NCI-H526 treated with DMSO at 0.1 percent for 48 hours (cell line): ENCODE results near the gene AKAP13.
"Not testable (repeated sequence)": the region's sequence is repeated elsewhere in the genome, so short reads cannot be mapped to it uniquely, and the experiment has no call there.

ENCODE experiments used
- DNase-seq: peaks from one replicate; lab custom pipeline; 2025; lab: John Stamatoyannopoulos, UW

The AKAP13 gene

GRCh38 chr15:85412066-85412465 lies 31.7 kb downstream of the AKAP13 start:
- DNase-seq, result no peak

- no peak for DNase-seq
Observed at GRCh38 chr15:85412956-85413854, 32.8 kb downstream of the AKAP13 start.

- no peak for DNase-seq
Observed at GRCh38 chr15:85414037-85414436, 33.6 kb downstream of the AKAP13 start.

- DNase-seq, result no peak
Observed at GRCh38 chr15:85414495-85414894, 34.1 kb downstream of the AKAP13 start.

- DNase-seq, result no peak
Observed at GRCh38 chr15:85414991-85415390, 34.6 kb downstream of the AKAP13 start.

- peak; percentile 3 for DNase-seq
Observed at GRCh38 chr15:85415783-85416182, 35.4 kb downstream of the AKAP13 start.

GRCh38 chr15:85417276-85417675 lies 36.9 kb downstream of the AKAP13 start:
- DNase-seq, result no peak

GRCh38 chr15:85419161-85419560 lies 38.8 kb downstream of the AKAP13 start:
- no peak for DNase-seq

- DNase-seq, result no peak
Observed at GRCh38 chr15:85421116-85421925, 40.9 kb downstream of the AKAP13 start.

GRCh38 chr15:85422607-85423006 lies 42.2 kb downstream of the AKAP13 start:
- DNase-seq, result no peak

GRCh38 chr15:85423256-85423655 lies 42.9 kb downstream of the AKAP13 start:
- no peak for DNase-seq

GRCh38 chr15:85424154-85424553 lies 43.8 kb downstream of the AKAP13 start:
- DNase-seq, result no peak

- no peak for DNase-seq
Observed at GRCh38 chr15:85426481-85426880, 46.1 kb downstream of the AKAP13 start.

- no peak for DNase-seq
Observed at GRCh38 chr15:85427286-85428028, 47.1 kb downstream of the AKAP13 start.

- DNase-seq, result no peak
Observed at GRCh38 chr15:85429522-85429921, 49.1 kb downstream of the AKAP13 start.

- DNase-seq, result no peak
Observed at GRCh38 chr15:85430406-85431204, 50.2 kb downstream of the AKAP13 start.

- DNase-seq, result no peak
Observed at GRCh38 chr15:85439996-85440395, 59.6 kb downstream of the AKAP13 start.

GRCh38 chr15:85440451-85440850 lies 60.0 kb downstream of the AKAP13 start:
- DNase-seq, result peak; percentile 5

- DNase-seq, result not testable (repeated sequence)
Observed at GRCh38 chr15:85441854-85442253, 61.5 kb downstream of the AKAP13 start.

GRCh38 chr15:85443046-85443445 lies 62.6 kb downstream of the AKAP13 start:
- no peak for DNase-seq

GRCh38 chr15:85443593-85444087 lies 63.2 kb downstream of the AKAP13 start:
- DNase-seq, result peak; percentile 77
